ENCODE measurements around the gene C16orf89. TPM values are rescaled to one million over a fixed set of nuclear protein-coding genes. Genes with fewer than 3 reads are reported as not detected.

The C16orf89 gene
- total RNA-seq, 2 donors from 2014 or later: 2.6 to 17.1 TPM

GRCh38 chr16:5018793-5019192 lies 47.0 kb downstream of the C16orf89 start:
- H3K27ac ChIP-seq: no peak overlapping the region

GRCh38 chr16:5017678-5017969 lies 48.1 kb downstream of the C16orf89 start:
- H3K27ac ChIP-seq: no peak overlapping the region
- H3K4me3 ChIP-seq: no peak overlapping the region
- H3K27me3 ChIP-seq: no peaks in the 10 kb centered on the region
- TF ChIP-seq CTCF (IDR thresholded peaks at IDR 0.05): no peak
- H3K4me1 ChIP-seq: no peaks in the 10 kb centered on the region
- ATAC-seq (no peak), DNase-seq (no peak)
- H3K36me3 ChIP-seq (replicated peaks in 1 of 2; ENCODE audit: insufficient read depth in 1 of 2, low read depth in 2 of 2): no peaks in the 10 kb centered on the region
- WGBS, 2 donors: 67 to 74% methylated on average over 1 to 5 of the region's 5 CpGs
- no peaks in the 10 kb centered on the region for H3K9me3 ChIP-seq
- intact Hi-C loops (cut with DNase I): no loop called here

More at GRCh38 chr16:5018793-5019192, 47.0 kb downstream of the C16orf89 start:
- WGBS, 2 donors: 34 to 46% methylated on average over 9 of the region's 9 CpGs
- no peaks in the 10 kb centered on the region for H3K36me3 ChIP-seq (replicated peaks in 1 of 2; ENCODE audit: insufficient read depth in 1 of 2, low read depth in 2 of 2)
- DNase-seq (no peak), ATAC-seq (no peak)
- TF ChIP-seq CTCF (IDR thresholded peaks at IDR 0.05) (no peak), POLR2A (IDR thresholded peaks at IDR 0.05) (no peak)
- intact Hi-C loops (cut with DNase I): no loop called here
- H3K4me3 ChIP-seq: no peak overlapping the region
- H3K4me1 ChIP-seq: no peaks in the 10 kb centered on the region
- H3K27me3 ChIP-seq: no peaks in the 10 kb centered on the region
- no peaks in the 10 kb centered on the region for H3K9me3 ChIP-seq

- DNase-seq (no peak), ATAC-seq (no peak)
- Histone ChIP-seq H3K27ac (no peak overlapping the region), H3K4me1 (no peaks in the 10 kb centered on the region), H3K36me3 (replicated peaks in 1 of 2; ENCODE audit: insufficient read depth in 1 of 2, low read depth in 2 of 2) (no peaks in the 10 kb centered on the region), H3K4me3 (no peak overlapping the region), H3K27me3 (no peaks in the 10 kb centered on the region), H3K9me3 (no peaks in the 10 kb centered on the region)
- intact Hi-C loops (cut with DNase I): no loop called here
- TF ChIP-seq POLR2A (IDR thresholded peaks at IDR 0.05) (no peak), CTCF (IDR thresholded peaks at IDR 0.05) (no peak)
- 63 to 67% methylated on average over 6 of the region's 6 CpGs for WGBS, 2 donors
These were observed 48.6 kb downstream of the C16orf89 start for GRCh38 chr16:5016967-5017677.

GRCh38 chr16:5015887-5016286 lies 49.9 kb downstream of the C16orf89 start:
- Histone ChIP-seq H3K4me1 (no peaks in the 10 kb centered on the region), H3K36me3 (replicated peaks in 1 of 2; ENCODE audit: insufficient read depth in 1 of 2, low read depth in 2 of 2) (no peaks in the 10 kb centered on the region), H3K9me3 (no peaks in the 10 kb centered on the region), H3K27me3 (no peaks in the 10 kb centered on the region), H3K27ac (no peak overlapping the region), H3K4me3 (no peak overlapping the region)
- 85 to 88% methylated on average over 4 of the region's 4 CpGs for WGBS, 2 donors
- DNase-seq (no peak), ATAC-seq (no peak)
- TF ChIP-seq CTCF (IDR thresholded peaks at IDR 0.05) (no peak), POLR2A (IDR thresholded peaks at IDR 0.05) (no peak)
- intact Hi-C loops (cut with DNase I): no loop called here

GRCh38 chr16:5015351-5015750 lies 50.4 kb downstream of the C16orf89 start:
- no peak overlapping the region for H3K4me3 ChIP-seq
- no peak for ATAC-seq
- DNase-seq: no peak
- no peaks in the 10 kb centered on the region for H3K4me1 ChIP-seq
- intact Hi-C loops (cut with DNase I): no loop called here
- WGBS, 2 donors: 26 to 49% methylated on average over 2 to 4 of the region's 4 CpGs
- no peak overlapping the region for H3K27ac ChIP-seq
- TF ChIP-seq POLR2A (IDR thresholded peaks at IDR 0.05) (no peak), CTCF (IDR thresholded peaks at IDR 0.05) (no peak)
- H3K9me3 ChIP-seq: no peaks in the 10 kb centered on the region
- H3K36me3 ChIP-seq (replicated peaks in 1 of 2; ENCODE audit: insufficient read depth in 1 of 2, low read depth in 2 of 2): no peaks in the 10 kb centered on the region
- H3K27me3 ChIP-seq: no peaks in the 10 kb centered on the region

Data from body of pancreas (tissue), 4 donors.